H7 (cell line): ENCODE measurements around the gene IGF2BP2. TPM values are rescaled to one million over a fixed set of nuclear protein-coding genes. Genes with fewer than 3 reads are reported as not detected.

Experiments
- DNase-seq: peaks from one replicate; pipeline ENCODE4 v3.0.0; 2012
- H3K27me3 ChIP-seq: 2 replicates; pipeline ENCODE4 v1.6.0; 2011; ENCODE audit warnings: mild to moderate bottlenecking, low read length; ENCODE audit not compliant: control insufficient read depth, insufficient read depth
- H3K36me3 ChIP-seq: replicated peaks from 2 replicates; pipeline ENCODE4 v1.5.1; 2011; ENCODE audit warnings: low read length; ENCODE audit not compliant: control insufficient read depth, insufficient read depth
- H3K4me3 ChIP-seq: 2 replicates; pipeline ENCODE4 v1.5.1; 2011; ENCODE audit warnings: low read depth, mild to moderate bottlenecking, control low read depth, low read length, moderate library complexity; ENCODE audit not compliant: insufficient read depth
- total RNA-seq: library from RNA; depleted of rRNA; stranded (reverse); fragments of >200 nt; shearing (Covaris generic); gene quantifications from 2 replicates; pipeline ENCODE4 v1.2.3, GENCODE V29; 2014

The IGF2BP2 gene
- total RNA-seq, 1 experiment from 2014 or later = 83.7 TPM

GRCh38 chr3:185658943-185659342 is 165.9 kb downstream of the IGF2BP2 start:
- Histone ChIP-seq H3K27me3 (no peaks in the 10 kb centered on the region), H3K36me3 (peaks cover 29% of the 10 kb centered on the region), H3K4me3 (no peak overlapping the region)
- no peak for DNase-seq

- Histone ChIP-seq H3K27me3 (no peaks in the 10 kb centered on the region), H3K4me3 (no peak overlapping the region), H3K36me3 (peaks cover 31% of the 10 kb centered on the region)
- DNase-seq = no peak
Measured at GRCh38 chr3:185658504-185658912, 166.3 kb downstream of the IGF2BP2 start.

- peaks cover 32% of the 10 kb centered on the region for H3K36me3 ChIP-seq
- DNase-seq = no peak
- no peak overlapping the region for H3K4me3 ChIP-seq
- no peaks in the 10 kb centered on the region for H3K27me3 ChIP-seq
Measured at GRCh38 chr3:185657691-185658503, 166.9 kb downstream of the IGF2BP2 start.

GRCh38 chr3:185657211-185657610 is 167.6 kb downstream of the IGF2BP2 start:
- H3K36me3 ChIP-seq = peaks cover 34% of the 10 kb centered on the region
- no peaks in the 10 kb centered on the region for H3K27me3 ChIP-seq
- DNase-seq = no peak
- H3K4me3 ChIP-seq = no peak overlapping the region

- Histone ChIP-seq H3K36me3 (peaks cover 39% of the 10 kb centered on the region), H3K4me3 (no peak overlapping the region), H3K27me3 (no peaks in the 10 kb centered on the region)
- no peak for DNase-seq
Measured at GRCh38 chr3:185656321-185656840, 168.5 kb downstream of the IGF2BP2 start.

- H3K27me3 ChIP-seq = no peaks in the 10 kb centered on the region
Measured at GRCh38 chr3:185655426-185656320, 169.2 kb downstream of the IGF2BP2 start.

GRCh38 chr3:185654758-185655145 is 170.1 kb downstream of the IGF2BP2 start:
- H3K4me3 ChIP-seq = no peak overlapping the region
- peaks cover 36% of the 10 kb centered on the region for H3K36me3 ChIP-seq
- H3K27me3 ChIP-seq = no peaks in the 10 kb centered on the region
- DNase-seq = no peak

More at GRCh38 chr3:185655426-185656320, 169.2 kb downstream of the IGF2BP2 start:
- H3K36me3 ChIP-seq = peaks cover 39% of the 10 kb centered on the region
- H3K4me3 ChIP-seq = no peak overlapping the region
- no peak for DNase-seq

GRCh38 chr3:185653949-185654757 is 170.7 kb downstream of the IGF2BP2 start:
- Histone ChIP-seq H3K27me3 (no peaks in the 10 kb centered on the region), H3K4me3 (no peak overlapping the region), H3K36me3 (peaks cover 38% of the 10 kb centered on the region)
- no peak for DNase-seq

GRCh38 chr3:185651971-185652370 is 172.9 kb downstream of the IGF2BP2 start:
- Histone ChIP-seq H3K4me3 (no peak overlapping the region), H3K27me3 (no peaks in the 10 kb centered on the region), H3K36me3 (peaks cover 34% of the 10 kb centered on the region)
- no peak for DNase-seq

- H3K36me3 ChIP-seq = peaks cover 31% of the 10 kb centered on the region
- H3K27me3 ChIP-seq = no peaks in the 10 kb centered on the region
- no peak overlapping the region for H3K4me3 ChIP-seq
- DNase-seq = no peak
Measured at GRCh38 chr3:185649414-185649813, 175.4 kb downstream of the IGF2BP2 start.

GRCh38 chr3:185648396-185648795 is 176.4 kb downstream of the IGF2BP2 start:
- DNase-seq = no peak
- H3K36me3 ChIP-seq = peaks cover 26% of the 10 kb centered on the region
- H3K27me3 ChIP-seq = no peaks in the 10 kb centered on the region
- no peak overlapping the region for H3K4me3 ChIP-seq

GRCh38 chr3:185647880-185648210 is 177.0 kb downstream of the IGF2BP2 start:
- Histone ChIP-seq H3K4me3 (no peak overlapping the region), H3K27me3 (no peaks in the 10 kb centered on the region), H3K36me3 (peaks cover 26% of the 10 kb centered on the region)
- DNase-seq = no peak

- peaks cover 25% of the 10 kb centered on the region for H3K36me3 ChIP-seq
- H3K27me3 ChIP-seq = no peaks in the 10 kb centered on the region
- peak; percentile 47 for DNase-seq
- H3K4me3 ChIP-seq = no peak overlapping the region
Measured at GRCh38 chr3:185647134-185647879, 177.5 kb downstream of the IGF2BP2 start.
